Measurements from ENCODE around the gene EVA1C.
"Not testable (repeated sequence)": the region's sequence is repeated elsewhere in the genome, so short reads cannot be mapped to it uniquely, and the experiment has no call there.

EVA1C gene

GRCh38 chr21:32530809-32531208 is 118.3 kb downstream of the EVA1C start:
- DNase-seq (ENCODE audit: low read depth) = not testable (repeated sequence)

- not testable (repeated sequence) for DNase-seq (ENCODE audit: low read depth)
These were observed 119.1 kb downstream of the EVA1C start for GRCh38 chr21:32531561-32531960.

GRCh38 chr21:32532636-32533035 is 120.1 kb downstream of the EVA1C start:
- no peak for DNase-seq (ENCODE audit: low read depth)

- no peak for DNase-seq (ENCODE audit: low read depth)
These were observed 120.5 kb downstream of the EVA1C start for GRCh38 chr21:32533053-32533452.

GRCh38 chr21:32533611-32534010 is 121.1 kb downstream of the EVA1C start:
- no peak for DNase-seq (ENCODE audit: low read depth)

- DNase-seq (ENCODE audit: low read depth) = no peak
These were observed 121.6 kb downstream of the EVA1C start for GRCh38 chr21:32534113-32534512.

GRCh38 chr21:32535612-32536011 is 123.1 kb downstream of the EVA1C start:
- no peak for DNase-seq (ENCODE audit: low read depth)

- no peak for DNase-seq (ENCODE audit: low read depth)
These were observed 125.0 kb downstream of the EVA1C start for GRCh38 chr21:32537569-32537881.

GRCh38 chr21:32538147-32538792 is 125.8 kb downstream of the EVA1C start:
- no peak for DNase-seq (ENCODE audit: low read depth)

GRCh38 chr21:32539378-32539777 is 126.9 kb downstream of the EVA1C start:
- no peak for DNase-seq (ENCODE audit: low read depth)

- not testable (repeated sequence) for DNase-seq (ENCODE audit: low read depth)
These were observed 130.6 kb downstream of the EVA1C start for GRCh38 chr21:32543056-32543455.

GRCh38 chr21:32543975-32544374 is 131.5 kb downstream of the EVA1C start:
- DNase-seq (ENCODE audit: low read depth) = no peak

- DNase-seq (ENCODE audit: low read depth) = no peak
These were observed 132.2 kb downstream of the EVA1C start for GRCh38 chr21:32544697-32545096.

GRCh38 chr21:32545948-32546441 is 133.5 kb downstream of the EVA1C start:
- DNase-seq (ENCODE audit: low read depth) = no peak

- no peak for DNase-seq (ENCODE audit: low read depth)
These were observed 134.5 kb downstream of the EVA1C start for GRCh38 chr21:32547018-32547417.

- no peak for DNase-seq (ENCODE audit: low read depth)
These were observed 136.5 kb downstream of the EVA1C start for GRCh38 chr21:32548978-32549377.

GRCh38 chr21:32549440-32549839 is 136.9 kb downstream of the EVA1C start:
- no peak for DNase-seq (ENCODE audit: low read depth)

GRCh38 chr21:32549886-32550285 is 137.4 kb downstream of the EVA1C start:
- DNase-seq (ENCODE audit: low read depth) = no peak

GRCh38 chr21:32554832-32555638 is 142.5 kb downstream of the EVA1C start:
- no peak for DNase-seq (ENCODE audit: low read depth)

- DNase-seq (ENCODE audit: low read depth) = no peak
These were observed 145.6 kb downstream of the EVA1C start for GRCh38 chr21:32558106-32558505.

GRCh38 chr21:32559006-32559610 is 146.6 kb downstream of the EVA1C start:
- DNase-seq (ENCODE audit: low read depth) = no peak

- no peak for DNase-seq (ENCODE audit: low read depth)
These were observed 148.4 kb downstream of the EVA1C start for GRCh38 chr21:32560896-32561295.

- not testable (repeated sequence) for DNase-seq (ENCODE audit: low read depth)
These were observed 149.0 kb downstream of the EVA1C start for GRCh38 chr21:32561476-32561875.
